Gastroesophageal sphincter (tissue), 3 donors: ENCODE measurements around the gene COPB1.

Experiments
- CTCF ChIP-seq, 4 experiments: fragments of 200-600 bp in 2 of 4; fragments of 450-650 bp in 2 of 4; sonication (generic) in 1 of 4; IDR thresholded peaks; one replicate each; pipeline ENCODE4 v1.5.1; 2017 to 2019; ENCODE audit warnings: antibody characterized with exemption in 4 of 4, mild to moderate bottlenecking in 2 of 4, moderate library complexity in 2 of 4
- POLR2A ChIP-seq, 2 donors: fragments of 450-650 bp; IDR thresholded peaks; one replicate each; pipeline ENCODE4 v1.6.1; 2017; ENCODE audit warnings: antibody characterized with exemption in 2 of 2, mild to moderate bottlenecking in 2 of 2, moderate library complexity in 1 of 2

- TF ChIP-seq CTCF (IDR thresholded peaks at IDR 0.05) (no peak), POLR2A (IDR thresholded peaks at IDR 0.05) (no peak)
Observed at GRCh38 chr11:14460147-14460546, 39.5 kb downstream of the COPB1 start.
